ENCODE measurements around the gene RAB7B. TPM values are rescaled to one million over a fixed set of nuclear protein-coding genes. Genes with fewer than 3 reads are reported as not detected.

Gene RAB7B
- total and polyA plus RNA-seq, 2 of the 13 experiments (the other 11 are each of a cell fraction or from before 2014, with no cell fraction given), result 0.05 to 0.46 TPM

GRCh38 chr1:206030714-206031113 is 27.5 kb upstream of the RAB7B start (continued):
- no peak for TF ChIP-seq AGO2 (optimal IDR thresholded peaks at IDR 0.05; ENCODE audit: low read depth, low read length)
- peak; percentile 45; the same call in 1 of the 2 replicates for TF ChIP-seq MIXL1 (CRISPR knock-in tag; IDR thresholded peaks at IDR 0.05)
- 0 out of 2 replicates have a peak, but pooled peaks have one; percentile 20 for TF ChIP-seq MXD4 (CRISPR knock-in tag; IDR thresholded peaks at IDR 0.05)
- 0 out of 4 replicates have a peak, but pooled peaks of 1 of the 2 experiments have one; percentile 37 for TF ChIP-seq KLF16 (CRISPR knock-in tag; IDR thresholded peaks at IDR 0.05)
- 0 out of 2 replicates have a peak, but pooled peaks have one; percentile 27 for TF ChIP-seq ZNF24 (IDR thresholded peaks at IDR 0.05)
- TF ChIP-seq ZNF572 (CRISPR knock-in tag; IDR thresholded peaks at IDR 0.05), result no peak
- no peak for TF ChIP-seq HOXA5 (CRISPR knock-in tag; IDR thresholded peaks at IDR 0.05)
- peak; percentile 41; the same call in 1 of the 2 replicates for TF ChIP-seq ZNF691 (CRISPR knock-in tag; IDR thresholded peaks at IDR 0.05; ENCODE audit: borderline replicate concordance, low read depth)
- peak; percentile 67; the same call in 1 of the 2 replicates for TF ChIP-seq ERF (CRISPR knock-in tag; IDR thresholded peaks at IDR 0.05)
- 0 out of 2 replicates have a peak, but pooled peaks have one; percentile 4 for TF ChIP-seq MAFF (IDR thresholded peaks at IDR 0.05; ENCODE audit: low read depth, low read length)
- no peak for TF ChIP-seq KDM5A (IDR thresholded peaks at IDR 0.05; ENCODE audit: borderline replicate concordance, low read length)
- 0 out of 2 replicates have a peak, but pooled peaks have one; percentile 62 for TF ChIP-seq ZNF761 (CRISPR knock-in tag; conservative IDR thresholded peaks at IDR 0.05)
- TF ChIP-seq ZNF292 (CRISPR knock-in tag; IDR thresholded peaks at IDR 0.05; ENCODE audit: borderline replicate concordance, low read depth), result peak; percentile 86; the same call in 1 of the 2 replicates
- peak; percentile 46; the same call in 1 of the 2 replicates for TF ChIP-seq ARID5B (CRISPR knock-in tag; IDR thresholded peaks at IDR 0.05)
- TF ChIP-seq FOXP1 (IDR thresholded peaks at IDR 0.05), result no peak
- TF ChIP-seq FOXP1 (CRISPR knock-in tag; IDR thresholded peaks at IDR 0.05), result 0 out of 2 replicates have a peak, but pooled peaks have one; percentile 7
- peak; percentile 94 for TF ChIP-seq STAG1 (CRISPR knock-in tag; IDR thresholded peaks at IDR 0.05)
- peak; percentile 51; the same call in 1 of the 2 replicates for TF ChIP-seq ZNF263 (CRISPR knock-in tag; IDR thresholded peaks at IDR 0.05)
- TF ChIP-seq POGZ (CRISPR knock-in tag; IDR thresholded peaks at IDR 0.05), result no peak
- TF ChIP-seq ZNF597 (CRISPR knock-in tag; IDR thresholded peaks at IDR 0.05), result no peak
- TF ChIP-seq JUNB (CRISPR knock-in tag; IDR thresholded peaks at IDR 0.05; ENCODE audit: borderline replicate concordance), result no peak
- TF ChIP-seq SYNCRIP (IDR thresholded peaks at IDR 0.05; ENCODE audit: insufficient read depth, low read depth, low read length), result no peak
- TF ChIP-seq ZFP62 (CRISPR knock-in tag; IDR thresholded peaks at IDR 0.05), result no peak
- TF ChIP-seq BCL3 (CRISPR knock-in tag; IDR thresholded peaks at IDR 0.05), result no peak
- 0 out of 2 replicates have a peak, but pooled peaks have one; percentile 44 for TF ChIP-seq NCOA1 (CRISPR knock-in tag; IDR thresholded peaks at IDR 0.05)
- TF ChIP-seq HHEX (CRISPR knock-in tag; IDR thresholded peaks at IDR 0.05), result no peak
- TF ChIP-seq FOSL2 (CRISPR knock-in tag; IDR thresholded peaks at IDR 0.05), result peak; percentile 35
